ENCODE measurements around the gene TSPO2. TPM values are rescaled to one million over a fixed set of nuclear protein-coding genes. Genes with fewer than 3 reads are reported as not detected.

TSPO2 gene
- total RNA-seq, 2 donors from 2014 or later = not detected

DNA sequence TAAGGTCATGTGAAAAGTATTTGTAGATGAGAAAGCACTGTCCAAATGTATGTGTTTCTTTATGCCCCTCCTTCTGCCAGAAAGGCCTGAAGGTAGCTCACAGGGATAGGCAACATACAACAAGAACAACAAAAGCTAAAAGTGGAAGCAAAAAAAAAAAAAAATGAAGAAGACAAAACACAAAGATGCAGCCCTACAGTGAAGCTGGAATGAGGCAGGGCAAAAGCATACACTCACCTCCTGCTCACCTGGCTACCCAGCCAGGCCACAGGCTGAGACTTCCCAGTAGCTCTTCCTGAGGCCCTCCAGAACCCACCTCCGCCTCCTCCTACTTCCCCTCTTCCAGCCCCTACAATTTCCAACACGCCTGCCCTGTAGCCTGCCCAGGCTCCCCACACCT is 5.7 kb upstream of the TSPO2 start:
- TF ChIP-seq, protein P1, sequence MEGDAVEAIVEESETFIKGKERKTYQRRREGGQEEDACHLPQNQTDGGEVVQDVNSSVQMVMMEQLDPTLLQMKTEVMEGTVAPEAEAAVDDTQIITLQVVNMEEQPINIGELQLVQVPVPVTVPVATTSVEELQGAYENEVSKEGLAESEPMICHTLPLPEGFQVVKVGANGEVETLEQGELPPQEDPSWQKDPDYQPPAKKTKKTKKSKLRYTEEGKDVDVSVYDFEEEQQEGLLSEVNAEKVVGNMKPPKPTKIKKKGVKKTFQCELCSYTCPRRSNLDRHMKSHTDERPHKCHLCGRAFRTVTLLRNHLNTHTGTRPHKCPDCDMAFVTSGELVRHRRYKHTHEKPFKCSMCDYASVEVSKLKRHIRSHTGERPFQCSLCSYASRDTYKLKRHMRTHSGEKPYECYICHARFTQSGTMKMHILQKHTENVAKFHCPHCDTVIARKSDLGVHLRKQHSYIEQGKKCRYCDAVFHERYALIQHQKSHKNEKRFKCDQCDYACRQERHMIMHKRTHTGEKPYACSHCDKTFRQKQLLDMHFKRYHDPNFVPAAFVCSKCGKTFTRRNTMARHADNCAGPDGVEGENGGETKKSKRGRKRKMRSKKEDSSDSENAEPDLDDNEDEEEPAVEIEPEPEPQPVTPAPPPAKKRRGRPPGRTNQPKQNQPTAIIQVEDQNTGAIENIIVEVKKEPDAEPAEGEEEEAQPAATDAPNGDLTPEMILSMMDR (IDR thresholded peaks at IDR 0.05) = no peak
- H3K4me1 ChIP-seq = peaks cover 0 to 6% of the 10 kb centered on the region in 2 donors
- no peak for DNase-seq (ENCODE audit: low spot score)
- H3K27ac ChIP-seq = no peak overlapping the region
- H3K27me3 ChIP-seq = no peaks in the 10 kb centered on the region
- no peaks in the 10 kb centered on the region for H3K36me3 ChIP-seq
- no peaks in the 10 kb centered on the region for H3K9me3 ChIP-seq
- H3K4me3 ChIP-seq = no peak overlapping the region

- no peaks in the 10 kb centered on the region for H3K9me3 ChIP-seq
- no peak overlapping the region for H3K4me3 ChIP-seq
- H3K4me1 ChIP-seq = peaks cover 0 to 6% of the 10 kb centered on the region in 2 donors
- H3K27ac ChIP-seq = no peak overlapping the region
- TF ChIP-seq, protein P1 (IDR thresholded peaks at IDR 0.05) = no peak
- no peaks in the 10 kb centered on the region for H3K27me3 ChIP-seq
- no peak for DNase-seq (ENCODE audit: low spot score)
- no peaks in the 10 kb centered on the region for H3K36me3 ChIP-seq
Measured at GRCh38 chr6:41037107-41037900, 5.0 kb upstream of the TSPO2 start.

GRCh38 chr6:41038205-41038604 is 4.1 kb upstream of the TSPO2 start:
- H3K27ac ChIP-seq = no peak overlapping the region
- no peaks in the 10 kb centered on the region for H3K36me3 ChIP-seq
- no peak for DNase-seq (ENCODE audit: low spot score)
- TF ChIP-seq, protein P1 (IDR thresholded peaks at IDR 0.05) = no peak
- no peak overlapping the region for H3K4me3 ChIP-seq
- H3K9me3 ChIP-seq = no peaks in the 10 kb centered on the region
- no peaks in the 10 kb centered on the region for H3K27me3 ChIP-seq
- peaks cover 0 to 6% of the 10 kb centered on the region in 2 donors for H3K4me1 ChIP-seq

- Histone ChIP-seq H3K4me3 (no peak within 1 kb of the TSS), H3K27me3 (no peaks in the 10 kb centered on the region), H3K4me1 (peaks cover 0 to 6% of the 10 kb centered on the region in 2 donors), H3K27ac (no peak within 1 kb of the TSS), H3K36me3 (no peaks in the 10 kb centered on the region), H3K9me3 (no peaks in the 10 kb centered on the region)
- TF ChIP-seq, protein P1 (IDR thresholded peaks at IDR 0.05) = peak; percentile 41 to 70
- no peak for DNase-seq (ENCODE audit: low spot score)
Measured at GRCh38 chr6:41039060-41039998, 2.9 kb upstream of the TSPO2 start, which contains the start of gene UNC5CL. Gene UNC5CL, minus strand, starts transcription at chr6:41039221. Its CDS starts 4,147 bp downstream, at chr6:41035074.

GRCh38 chr6:41040101-41040939 is 1.9 kb upstream of the TSPO2 start:
- Histone ChIP-seq H3K9me3 (no peaks in the 10 kb centered on the region), H3K36me3 (no peaks in the 10 kb centered on the region), H3K27me3 (no peaks in the 10 kb centered on the region), H3K4me1 (peaks cover 0 to 6% of the 10 kb centered on the region in 2 donors), H3K4me3 (no peak overlapping the region), H3K27ac (no peak overlapping the region)
- no peak for DNase-seq (ENCODE audit: low spot score)
- TF ChIP-seq, protein P1 (IDR thresholded peaks at IDR 0.05) = no peak

Data from right atrium auricular region (tissue), 2 donors.